Neural cell (in vitro differentiated cells): Measurements from ENCODE around the gene SUPT3H. TPM values are rescaled to one million over a fixed set of nuclear protein-coding genes. Genes with fewer than 3 reads are reported as not detected.

ENCODE experiments used
- H2AFZ ChIP-seq: fragments of 200-600, 300-800 bp; sonication (generic), shearing (Covaris generic); 2 replicates; pipeline ENCODE4 v1.6.0; 2014; ENCODE audit warnings: low read depth, mild to moderate bottlenecking, antibody characterized with exemption, low read length, moderate library complexity
- H3F3A ChIP-seq: fragments of 200-600 bp; shearing (Covaris generic); 2 replicates; pipeline ENCODE4 v1.6.1; 2016; ENCODE audit warnings: mild to moderate bottlenecking, moderate library complexity, mixed read lengths, antibody characterized with exemption, low read length; ENCODE audit not compliant: insufficient read depth, poor library complexity, severe bottlenecking
- H3K27ac ChIP-seq: fragments of 200-600, 300-800 bp; sonication (generic), shearing (Covaris generic); 2 replicates; pipeline ENCODE4 v1.5.1; 2014; ENCODE audit warnings: mild to moderate bottlenecking, low read length, moderate library complexity
- H3K27me3 ChIP-seq: fragments of 300-800, 200-600 bp; sonication (generic), shearing (Covaris generic); 2 replicates; pipeline ENCODE4 v1.6.0; 2014; ENCODE audit warnings: mild to moderate bottlenecking, low read depth, low read length, moderate library complexity; ENCODE audit not compliant: insufficient read depth
- H3K36me3 ChIP-seq: fragments of 300-800, 200-600 bp; sonication (generic), shearing (Covaris generic); 2 replicates; pipeline ENCODE4 v1.5.1; 2014; ENCODE audit warnings: mild to moderate bottlenecking, antibody characterized with exemption, low read length, moderate library complexity; ENCODE audit not compliant: insufficient read depth
- H3K4me2 ChIP-seq: fragments of 300-800, 200-600 bp; sonication (generic), shearing (Covaris generic); 2 replicates; pipeline ENCODE4 v1.6.0; 2014; ENCODE audit warnings: mild to moderate bottlenecking, low read length
- H3K4me3 ChIP-seq: fragments of 300-800, 200-600 bp; sonication (generic), shearing (Covaris generic); 2 replicates; pipeline ENCODE4 v1.5.1; 2014; ENCODE audit warnings: mild to moderate bottlenecking, low read length, moderate library complexity
- H3K79me2 ChIP-seq: fragments of 200-600 bp; shearing (Covaris generic); replicated peaks from 2 replicates; pipeline ENCODE4 v1.6.0; 2014; ENCODE audit warnings: mild to moderate bottlenecking, low read length, moderate library complexity; ENCODE audit not compliant: insufficient read depth
- H3K9ac ChIP-seq: fragments of 300-800, 200-600 bp; sonication (generic), shearing (Covaris generic); 2 replicates; pipeline ENCODE4 v1.6.1; 2016; ENCODE audit warnings: mild to moderate bottlenecking, low read length, mixed read lengths
- H3K9me2 ChIP-seq: fragments of 200-600 bp; shearing (Covaris generic); 2 replicates; pipeline ENCODE4 v1.6.1; 2016; ENCODE audit warnings: mild to moderate bottlenecking, low read length, mixed read lengths; ENCODE audit not compliant: insufficient read depth
- H3K9me3 ChIP-seq: fragments of 200-600, 300-800 bp; sonication (generic), shearing (Covaris generic); 2 replicates; pipeline ENCODE4 v1.6.1; 2016; ENCODE audit warnings: mild to moderate bottlenecking, mixed run types, low read length, moderate library complexity, mixed read lengths
- H4K20me1 ChIP-seq: fragments of 200-600 bp; shearing (Covaris generic); 2 replicates; pipeline ENCODE4 v1.6.1; 2016; ENCODE audit warnings: mild to moderate bottlenecking, mixed run types; ENCODE audit not compliant: insufficient read depth
- CTCF ChIP-seq: fragments of 450-650 bp; IDR thresholded peaks from 2 replicates; pipeline ENCODE4 v1.5.1; 2014; ENCODE audit warnings: antibody characterized with exemption, mild to moderate bottlenecking, moderate library complexity; ENCODE audit not compliant: poor library complexity, severe bottlenecking
- EP300 ChIP-seq: fragments of 450-650 bp; conservative IDR thresholded peaks from 2 replicates; pipeline ENCODE4 v1.6.1; 2014; ENCODE audit warnings: antibody characterized with exemption, mild to moderate bottlenecking, moderate library complexity; ENCODE audit not compliant: poor library complexity, severe bottlenecking
- EZH2 ChIP-seq: fragments of 200-600, 300-800 bp; shearing (Covaris generic), sonication (generic); IDR thresholded peaks from 2 replicates; pipeline ENCODE4 v1.6.1; 2014; ENCODE audit warnings: antibody characterized with exemption, low read length, borderline replicate concordance, mild to moderate bottlenecking; ENCODE audit not compliant: insufficient read depth, poor library complexity, severe bottlenecking
- MXI1 ChIP-seq: fragments of 450-650 bp; conservative IDR thresholded peaks from 2 replicates; pipeline ENCODE4 v1.6.1; 2014; ENCODE audit warnings: antibody characterized with exemption, mild to moderate bottlenecking; ENCODE audit not compliant: poor library complexity, severe bottlenecking
- POLR2AphosphoS5 ChIP-seq: IDR thresholded peaks from 2 replicates; pipeline ENCODE4 v1.6.1; 2012
- RAD21 ChIP-seq: fragments of 450-650 bp; conservative IDR thresholded peaks from 2 replicates; pipeline ENCODE4 v1.6.1; 2014; ENCODE audit warnings: antibody characterized with exemption, mild to moderate bottlenecking, moderate library complexity
- REST ChIP-seq: IDR thresholded peaks from 2 replicates; pipeline ENCODE4 v1.6.1; 2012; ENCODE audit warnings: borderline replicate concordance
- SMC3 ChIP-seq: fragments of 450-650 bp; conservative IDR thresholded peaks from 2 replicates; pipeline ENCODE4 v1.6.1; 2014; ENCODE audit warnings: antibody characterized with exemption, mild to moderate bottlenecking, moderate library complexity; ENCODE audit not compliant: poor library complexity
- TAF1 ChIP-seq: IDR thresholded peaks from 2 replicates; pipeline ENCODE4 v1.6.1; 2012; ENCODE audit warnings: low read depth
- polyA plus RNA-seq: library from polyadenylated mRNA; depleted of rRNA; stranded (reverse); fragments of >200 nt; gene quantifications from 2 replicates; pipeline ENCODE4 v1.2.3, GENCODE V29; 2014

SUPT3H gene
- polyA plus RNA-seq, 1 donor from 2014 or later, result 6.8 TPM

GRCh38 chr6:45074439-45074838 is 303.3 kb downstream of the SUPT3H start:
- H3F3A ChIP-seq, result no peaks in the 10 kb centered on the region
- no peak overlapping the region for H3K9ac ChIP-seq
- H3K27ac ChIP-seq, result no peak overlapping the region
- no peaks in the 10 kb centered on the region for H3K27me3 ChIP-seq
- no peaks in the 10 kb centered on the region for H3K79me2 ChIP-seq
- H3K36me3 ChIP-seq, result no peaks in the 10 kb centered on the region
- no peak overlapping the region for H3K4me2 ChIP-seq
- H3K9me3 ChIP-seq, result no peaks in the 10 kb centered on the region
- TF ChIP-seq EP300 (no peak), POLR2AphosphoS5 (no peak), RAD21 (no peak), MXI1 (no peak), REST (no peak), CTCF (no peak), EZH2 (no peak), SMC3 (no peak), TAF1 (no peak)
- no peaks in the 10 kb centered on the region for H4K20me1 ChIP-seq
- H3K4me3 ChIP-seq, result no peak overlapping the region
- H2AFZ ChIP-seq, result no peak overlapping the region
- H3K9me2 ChIP-seq, result no peaks in the 10 kb centered on the region

- no peak overlapping the region for H2AFZ ChIP-seq
- no peaks in the 10 kb centered on the region for H3K9me2 ChIP-seq
- no peaks in the 10 kb centered on the region for H3K36me3 ChIP-seq
- no peak overlapping the region for H3K27ac ChIP-seq
- H3K27me3 ChIP-seq, result no peaks in the 10 kb centered on the region
- H3K79me2 ChIP-seq, result no peaks in the 10 kb centered on the region
- no peaks in the 10 kb centered on the region for H3K9me3 ChIP-seq
- H3K9ac ChIP-seq, result no peak overlapping the region
- no peak overlapping the region for H3K4me2 ChIP-seq
- no peak for TF ChIP-seq POLR2AphosphoS5
- no peak for TF ChIP-seq EZH2
- TF ChIP-seq CTCF, result no peak
- no peak for TF ChIP-seq MXI1
- TF ChIP-seq REST, result no peak
- no peak for TF ChIP-seq EP300
- TF ChIP-seq SMC3, result no peak
- TF ChIP-seq RAD21, result no peak
- TF ChIP-seq TAF1, result no peak
- H3F3A ChIP-seq, result no peaks in the 10 kb centered on the region
- no peaks in the 10 kb centered on the region for H4K20me1 ChIP-seq
- H3K4me3 ChIP-seq, result no peak overlapping the region
Measured at GRCh38 chr6:45073771-45074170, 304.0 kb downstream of the SUPT3H start.
